Activated CD4-positive, alpha-beta T cell treated with anti-CD3 and anti-CD28 coated beads, Interleukin-10, Interleukin-2, amounts not matched to agents 100 ng/mL and 50 ng/mL, durations not matched to agents 16 hours and 8 hours (primary cell): Measurements from ENCODE around the gene SLCO3A1.

Experiments used
- DNase-seq: peaks from one replicate; pipeline ENCODE4 v3.0.0-alpha.2; 2020

SLCO3A1 gene

GRCh38 chr15:92143765-92144164 is 290.3 kb downstream of the SLCO3A1 start:
- no peak for DNase-seq

- no peak for DNase-seq
Measured at GRCh38 chr15:92146511-92147150, 293.1 kb downstream of the SLCO3A1 start.

- no peak for DNase-seq
Measured at GRCh38 chr15:92149029-92149428, 295.5 kb downstream of the SLCO3A1 start.

GRCh38 chr15:92149465-92149864 is 296.0 kb downstream of the SLCO3A1 start:
- no peak for DNase-seq

- no peak for DNase-seq
Measured at GRCh38 chr15:92151168-92151567, 297.7 kb downstream of the SLCO3A1 start.

- DNase-seq, result no peak
Measured at GRCh38 chr15:92151741-92152140, 298.2 kb downstream of the SLCO3A1 start.

- DNase-seq, result no peak
Measured at GRCh38 chr15:92152983-92153382, 299.5 kb downstream of the SLCO3A1 start.

- DNase-seq, result no peak
Measured at GRCh38 chr15:92153620-92154019, 300.1 kb downstream of the SLCO3A1 start.

GRCh38 chr15:92155934-92156333 is 302.4 kb downstream of the SLCO3A1 start:
- no peak for DNase-seq

- no peak for DNase-seq
Measured at GRCh38 chr15:92157666-92158298, 304.3 kb downstream of the SLCO3A1 start.

- peak; percentile 60 for DNase-seq
Measured at GRCh38 chr15:92158426-92158825, 304.9 kb downstream of the SLCO3A1 start.

- no peak for DNase-seq
Measured at GRCh38 chr15:92159481-92159880, 306.0 kb downstream of the SLCO3A1 start.

- DNase-seq, result no peak
Measured at GRCh38 chr15:92159906-92160841, 306.7 kb downstream of the SLCO3A1 start.

GRCh38 chr15:92161039-92161670 is 307.6 kb downstream of the SLCO3A1 start:
- peak; percentile 6 for DNase-seq

- no peak for DNase-seq
Measured at GRCh38 chr15:92162657-92163056, 309.1 kb downstream of the SLCO3A1 start.

- DNase-seq, result no peak
Measured at GRCh38 chr15:92163641-92164040, 310.1 kb downstream of the SLCO3A1 start.

- DNase-seq, result no peak
Measured at GRCh38 chr15:92164327-92165000, 311.0 kb downstream of the SLCO3A1 start.

- DNase-seq, result no peak
Measured at GRCh38 chr15:92165001-92165346, 311.5 kb downstream of the SLCO3A1 start.

- DNase-seq, result no peak
Measured at GRCh38 chr15:92166029-92166428, 312.5 kb downstream of the SLCO3A1 start.

GRCh38 chr15:92166751-92167405 is 313.4 kb downstream of the SLCO3A1 start:
- no peak for DNase-seq

GRCh38 chr15:92167451-92167850 is 313.9 kb downstream of the SLCO3A1 start:
- no peak for DNase-seq

GRCh38 chr15:92168066-92168683 is 314.7 kb downstream of the SLCO3A1 start:
- no peak for DNase-seq
